ENCODE results near the gene ATP9B. TPM values are rescaled to one million over a fixed set of nuclear protein-coding genes. Genes with fewer than 3 reads are reported as not detected.
"Not testable (repeated sequence)": the region's sequence is repeated elsewhere in the genome, so short reads cannot be mapped to it uniquely, and the experiment has no call there.

ATP9B gene
- total RNA-seq, 3 donors from 2014 or later (not counting 1 experiment from before 2014, with no cell fraction given), result 66.0 to 78.9 (median 68.0) TPM

DNA sequence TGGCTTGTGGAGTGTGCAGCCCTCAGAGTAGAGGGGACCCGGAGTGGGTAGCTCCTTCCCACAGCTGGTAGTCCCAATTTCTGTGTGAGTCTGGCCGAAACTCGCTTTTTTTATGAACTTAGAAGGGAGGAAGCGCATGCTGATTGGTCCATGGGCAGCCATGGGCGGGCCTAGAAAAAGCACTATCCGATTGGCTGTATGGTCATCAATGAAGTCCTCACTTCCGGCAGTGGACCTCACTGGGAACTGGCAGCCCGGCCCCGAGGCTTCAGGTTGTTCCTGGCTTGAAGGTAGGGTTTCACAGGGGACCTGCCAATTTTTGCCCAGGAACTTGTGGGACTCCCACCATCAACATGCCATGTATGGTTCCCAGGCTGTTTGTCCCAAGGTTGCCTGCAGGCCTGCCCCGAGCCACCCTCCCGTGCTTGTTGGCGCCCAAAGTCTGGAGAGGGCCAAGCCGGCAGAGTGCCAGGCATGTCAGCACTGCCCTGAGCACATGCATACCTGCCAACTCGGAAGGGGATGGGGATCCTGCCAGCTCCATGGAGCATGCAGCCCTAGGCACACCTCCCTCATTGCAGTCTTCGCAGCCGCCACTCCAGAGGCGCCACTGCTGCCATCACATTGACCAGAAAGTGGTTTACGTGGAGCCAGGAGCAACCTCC lies 98.5 kb downstream of the ATP9B start:
- no peak for ATAC-seq
- 98% methylated on average over 18 of the region's 18 CpGs for WGBS (ENCODE audit: insufficient coverage)
- Histone ChIP-seq H3K27me3 (ENCODE audit: control insufficient read depth, insufficient read depth, low read length) (no peaks in the 10 kb centered on the region), H3K36me3 (ENCODE audit: control insufficient read depth, insufficient read depth, low read length) (peaks cover 13% of the 10 kb centered on the region), H3K4me3 (ENCODE audit: low read length) (no peak overlapping the region), H3K27ac (ENCODE audit: low read length) (no peak overlapping the region), H3K4me1 (ENCODE audit: control insufficient read depth, insufficient read depth, low read length) (no peaks in the 10 kb centered on the region), H3K9me3 (ENCODE audit: control insufficient read depth, insufficient read depth, low read length) (no peaks in the 10 kb centered on the region)
- DNase-seq, result no peak
- TF ChIP-seq, protein P1, sequence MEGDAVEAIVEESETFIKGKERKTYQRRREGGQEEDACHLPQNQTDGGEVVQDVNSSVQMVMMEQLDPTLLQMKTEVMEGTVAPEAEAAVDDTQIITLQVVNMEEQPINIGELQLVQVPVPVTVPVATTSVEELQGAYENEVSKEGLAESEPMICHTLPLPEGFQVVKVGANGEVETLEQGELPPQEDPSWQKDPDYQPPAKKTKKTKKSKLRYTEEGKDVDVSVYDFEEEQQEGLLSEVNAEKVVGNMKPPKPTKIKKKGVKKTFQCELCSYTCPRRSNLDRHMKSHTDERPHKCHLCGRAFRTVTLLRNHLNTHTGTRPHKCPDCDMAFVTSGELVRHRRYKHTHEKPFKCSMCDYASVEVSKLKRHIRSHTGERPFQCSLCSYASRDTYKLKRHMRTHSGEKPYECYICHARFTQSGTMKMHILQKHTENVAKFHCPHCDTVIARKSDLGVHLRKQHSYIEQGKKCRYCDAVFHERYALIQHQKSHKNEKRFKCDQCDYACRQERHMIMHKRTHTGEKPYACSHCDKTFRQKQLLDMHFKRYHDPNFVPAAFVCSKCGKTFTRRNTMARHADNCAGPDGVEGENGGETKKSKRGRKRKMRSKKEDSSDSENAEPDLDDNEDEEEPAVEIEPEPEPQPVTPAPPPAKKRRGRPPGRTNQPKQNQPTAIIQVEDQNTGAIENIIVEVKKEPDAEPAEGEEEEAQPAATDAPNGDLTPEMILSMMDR (IDR thresholded peaks at IDR 0.05), result no peak
- H3K9me3 Mint-ChIP-seq, result no peaks in the 10 kb centered on the region
- peaks cover 6 to 10% of the 10 kb centered on the region in 2 donors for H3K4me1 Mint-ChIP-seq
- no peaks in the 10 kb centered on the region for H3K36me3 Mint-ChIP-seq
- no peak overlapping the region for H3K27ac Mint-ChIP-seq
- H3K27me3 Mint-ChIP-seq (ENCODE audit: low read depth in 2 of 2), result no peaks in the 10 kb centered on the region
- intact Hi-C loops (cut with micrococcal nuclease), result no loop called here
- H3K4me3 Mint-ChIP-seq, result no peak overlapping the region

DNA sequence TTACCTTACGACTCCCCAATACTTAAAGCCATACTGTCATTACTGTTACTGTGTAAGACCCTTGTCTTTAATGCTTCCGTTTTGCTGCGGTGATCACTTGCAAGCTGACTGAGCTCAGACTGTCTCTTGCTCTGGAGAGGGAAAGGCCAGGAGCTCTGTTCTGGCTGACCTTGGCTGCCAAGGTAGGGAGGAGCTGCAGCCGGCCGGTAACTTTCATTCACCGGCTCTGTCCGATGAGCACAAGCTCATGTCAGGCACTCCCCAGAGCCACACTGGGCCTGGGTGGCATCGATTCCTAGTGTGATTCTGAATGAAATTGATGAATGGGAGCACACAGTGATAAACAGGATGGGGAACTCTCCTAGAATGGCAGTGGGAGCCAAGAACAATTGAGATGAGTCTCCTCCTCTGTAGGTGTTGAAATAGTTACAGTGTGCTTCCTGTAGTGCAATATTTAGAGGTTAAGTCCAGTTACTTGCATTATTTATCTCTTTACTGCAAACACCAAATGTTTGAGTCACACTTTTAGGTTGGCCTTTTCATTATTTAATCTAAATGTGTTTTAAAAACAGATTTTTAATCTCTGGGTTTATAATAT lies 100.9 kb downstream of the ATP9B start:
- H3K27me3 Mint-ChIP-seq (ENCODE audit: low read depth in 2 of 2), result no peaks in the 10 kb centered on the region
- H3K4me1 Mint-ChIP-seq, result peaks cover 6 to 15% of the 10 kb centered on the region in 2 donors
- H3K27ac ChIP-seq (ENCODE audit: low read length), result no peak overlapping the region
- H3K4me3 ChIP-seq (ENCODE audit: low read length), result no peak overlapping the region
- H3K27ac Mint-ChIP-seq, result peak overlapping the region; percentile 29 to 54
- TF ChIP-seq, protein P1 (IDR thresholded peaks at IDR 0.05), result no peak
- H3K36me3 Mint-ChIP-seq, result peaks cover 9% of the 10 kb centered on the region
- H3K9me3 ChIP-seq (ENCODE audit: control insufficient read depth, insufficient read depth, low read length), result no peaks in the 10 kb centered on the region
- WGBS (ENCODE audit: insufficient coverage), result 91% methylated on average over 7 of the region's 8 CpGs
- no peak overlapping the region for H3K4me3 Mint-ChIP-seq
- H3K27me3 ChIP-seq (ENCODE audit: control insufficient read depth, insufficient read depth, low read length), result no peaks in the 10 kb centered on the region
- H3K4me1 ChIP-seq (ENCODE audit: control insufficient read depth, insufficient read depth, low read length), result no peaks in the 10 kb centered on the region
- intact Hi-C loops (cut with micrococcal nuclease), result no loop called here
- DNase-seq, result no peak
- no peaks in the 10 kb centered on the region for H3K9me3 Mint-ChIP-seq
- peaks cover 13% of the 10 kb centered on the region for H3K36me3 ChIP-seq (ENCODE audit: control insufficient read depth, insufficient read depth, low read length)
- ATAC-seq, result no peak

DNA sequence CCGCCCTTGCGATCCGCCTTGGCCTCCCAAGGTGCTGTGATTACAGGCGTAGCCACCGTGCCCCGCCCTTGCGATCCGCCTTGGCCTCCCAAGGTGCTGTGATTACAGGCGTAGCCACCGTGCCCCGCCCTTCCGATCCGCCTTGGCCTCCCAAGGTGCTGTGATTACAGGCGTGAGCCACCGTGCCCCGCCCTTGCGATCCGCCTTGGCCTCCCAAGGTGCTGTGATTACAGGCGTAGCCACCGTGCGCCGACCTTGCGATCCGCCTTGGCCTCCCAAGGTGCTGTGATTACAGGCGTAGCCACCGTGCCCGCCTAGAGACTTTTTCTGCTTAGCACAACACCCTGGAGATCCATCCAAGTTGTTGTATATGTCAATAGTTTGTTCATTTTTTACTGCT lies 103.1 kb downstream of the ATP9B start:
- H3K9me3 Mint-ChIP-seq; H3K9me3 ChIP-seq (ENCODE audit: control insufficient read depth, insufficient read depth, low read length); ATAC-seq; H3K4me3 Mint-ChIP-seq; H3K36me3 Mint-ChIP-seq; H3K27me3 ChIP-seq (ENCODE audit: control insufficient read depth, insufficient read depth, low read length); H3K27ac ChIP-seq (ENCODE audit: low read length); DNase-seq; H3K27me3 Mint-ChIP-seq (ENCODE audit: low read depth in 2 of 2); intact Hi-C loops (cut with micrococcal nuclease); H3K36me3 ChIP-seq (ENCODE audit: control insufficient read depth, insufficient read depth, low read length); H3K27ac Mint-ChIP-seq; H3K4me3 ChIP-seq (ENCODE audit: low read length); H3K4me1 ChIP-seq (ENCODE audit: control insufficient read depth, insufficient read depth, low read length): not testable (repeated sequence)
- WGBS (ENCODE audit: insufficient coverage), result over 99% methylated on average over 14 of the region's 27 CpGs
- peaks cover 6 to 15% of the 10 kb centered on the region in 2 donors for H3K4me1 Mint-ChIP-seq

DNA sequence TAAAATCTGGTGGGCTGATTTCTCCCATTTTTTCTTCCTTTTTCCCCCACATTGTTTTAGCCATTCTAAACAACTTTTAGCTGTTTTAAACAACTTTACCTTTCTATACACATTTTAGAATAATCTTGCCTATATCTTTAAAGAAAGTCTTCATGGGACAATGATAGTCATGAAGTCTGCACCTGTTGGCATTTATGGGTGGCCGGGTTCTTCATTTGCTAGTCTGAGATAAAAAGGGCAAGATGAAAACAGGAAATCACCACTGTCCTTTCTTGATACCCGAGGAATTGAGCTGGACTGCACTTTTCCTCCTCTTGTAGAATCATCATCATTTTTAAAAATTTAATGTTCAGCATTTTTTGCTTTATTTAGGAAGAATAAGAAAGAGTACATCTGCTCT lies 104.5 kb downstream of the ATP9B start:
- peaks cover 6 to 15% of the 10 kb centered on the region in 2 donors for H3K4me1 Mint-ChIP-seq
- no peaks in the 10 kb centered on the region for H3K9me3 Mint-ChIP-seq
- H3K36me3 Mint-ChIP-seq, result peaks cover 14% of the 10 kb centered on the region
- Histone ChIP-seq H3K27me3 (ENCODE audit: control insufficient read depth, insufficient read depth, low read length) (no peaks in the 10 kb centered on the region), H3K4me1 (ENCODE audit: control insufficient read depth, insufficient read depth, low read length) (no peaks in the 10 kb centered on the region), H3K27ac (ENCODE audit: low read length) (no peak overlapping the region), H3K36me3 (ENCODE audit: control insufficient read depth, insufficient read depth, low read length) (peaks cover 10% of the 10 kb centered on the region), H3K4me3 (ENCODE audit: low read length) (no peak overlapping the region), H3K9me3 (ENCODE audit: control insufficient read depth, insufficient read depth, low read length) (no peaks in the 10 kb centered on the region)
- intact Hi-C loops (cut with micrococcal nuclease), result no loop called here
- ATAC-seq (no peak), DNase-seq (no peak)
- no peaks in the 10 kb centered on the region for H3K27me3 Mint-ChIP-seq (ENCODE audit: low read depth in 2 of 2)
- no peak overlapping the region for H3K27ac Mint-ChIP-seq
- TF ChIP-seq, protein P1 (IDR thresholded peaks at IDR 0.05), result no peak
- WGBS (ENCODE audit: insufficient coverage), result 67% methylated on average over 1 of the region's 2 CpGs
- H3K4me3 Mint-ChIP-seq, result no peak overlapping the region

Measured in natural killer cell (primary cell).